IPS DF 4.7 (cell line): ENCODE measurements around the gene SCAPER.
"Not testable (repeated sequence)": the region's sequence is repeated elsewhere in the genome, so short reads cannot be mapped to it uniquely, and the experiment has no call there.

Experiments
- DNase-seq: peaks from one replicate; pipeline ENCODE4 v3.0.0-alpha.2; 2013; ENCODE audit warnings: low spot score; ENCODE audit errors: extremely low read depth

Gene SCAPER

DNA sequence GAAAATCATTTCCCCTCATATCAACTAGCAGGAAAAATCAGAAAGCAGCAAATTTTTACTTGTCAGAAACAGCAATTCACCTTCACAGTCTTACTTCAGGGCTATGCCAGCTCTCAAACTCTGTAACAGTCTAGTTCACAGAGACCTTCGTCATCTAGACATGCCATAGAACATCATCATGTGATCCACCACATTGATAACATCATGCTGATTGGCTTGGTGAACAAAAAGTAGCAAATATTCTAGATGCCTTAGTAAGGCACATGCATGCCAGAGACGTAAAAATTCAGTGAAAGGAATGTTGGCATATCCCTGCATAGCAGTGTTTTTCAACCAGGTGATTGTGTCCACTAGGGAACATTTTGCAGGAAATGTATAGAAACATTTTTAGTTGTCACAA is 8.6 kb upstream of the SCAPER start:
- no peak for DNase-seq

DNA sequence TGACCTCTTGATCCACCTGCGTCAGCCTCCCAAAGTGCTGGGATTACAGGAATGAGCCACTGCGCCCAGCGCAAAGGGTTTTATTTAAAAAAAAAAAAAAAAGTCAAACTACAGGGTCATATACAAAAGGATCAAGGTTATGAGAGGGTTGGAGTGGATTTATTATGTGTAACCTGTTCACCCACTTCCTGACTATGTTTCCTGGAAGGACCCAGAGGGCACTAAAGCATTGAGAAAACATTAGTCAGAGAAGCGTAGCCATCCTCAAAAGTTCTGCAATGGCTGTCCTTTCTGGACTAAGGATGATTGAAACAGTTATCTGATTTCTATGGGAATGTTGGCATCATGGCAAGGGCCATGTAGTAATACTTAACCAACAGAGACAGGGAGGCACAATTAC is 7.3 kb upstream of the SCAPER start:
- no peak for DNase-seq

DNA sequence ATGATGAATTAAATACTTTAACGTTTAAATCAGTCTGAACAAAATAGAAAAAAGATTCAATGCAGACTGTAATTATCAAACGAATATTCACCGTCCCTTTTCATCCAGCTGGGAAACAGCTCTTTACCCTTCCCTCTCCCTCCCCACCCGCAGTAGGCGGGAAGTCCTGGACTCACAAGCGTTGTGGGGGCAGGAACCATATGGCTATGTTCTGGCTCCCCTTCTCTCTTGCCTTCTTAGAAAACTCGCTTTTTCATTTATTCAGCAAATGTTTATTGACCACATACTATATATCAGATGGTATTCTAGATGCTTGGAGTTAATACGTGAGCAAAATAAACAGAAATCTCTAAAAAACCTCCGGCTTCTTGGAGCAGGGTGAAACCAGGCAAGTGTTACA is 715 bp upstream of the SCAPER start:
- DNase-seq, result no peak

DNA sequence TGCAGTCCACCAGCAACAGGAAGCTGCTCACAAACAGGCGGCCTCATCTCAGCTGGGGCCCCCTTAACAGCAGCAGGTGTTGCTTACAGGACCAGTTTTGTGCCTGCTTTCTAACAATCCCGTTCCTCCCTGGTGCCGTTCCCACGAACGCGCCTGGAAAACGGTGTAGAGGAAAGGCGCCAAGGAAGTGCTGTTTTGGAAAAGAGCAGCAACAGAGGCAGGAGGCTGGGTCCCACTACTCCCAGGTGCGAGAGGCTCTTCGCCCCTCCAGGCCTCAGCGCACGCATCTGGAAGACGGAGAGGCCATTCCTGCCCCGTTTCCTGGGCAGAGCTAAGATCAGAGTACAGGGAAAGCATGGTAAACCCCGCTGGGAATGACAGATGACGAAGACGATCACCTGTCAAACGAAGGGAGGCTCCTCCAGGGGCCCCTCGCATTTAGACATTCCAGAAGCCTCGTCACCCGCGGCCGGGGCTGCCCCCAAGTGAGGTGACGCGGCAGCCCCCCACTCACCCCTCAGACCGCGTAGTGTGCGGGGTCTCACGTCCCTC is 603 bp downstream of the SCAPER start:
- no peak for DNase-seq

DNA sequence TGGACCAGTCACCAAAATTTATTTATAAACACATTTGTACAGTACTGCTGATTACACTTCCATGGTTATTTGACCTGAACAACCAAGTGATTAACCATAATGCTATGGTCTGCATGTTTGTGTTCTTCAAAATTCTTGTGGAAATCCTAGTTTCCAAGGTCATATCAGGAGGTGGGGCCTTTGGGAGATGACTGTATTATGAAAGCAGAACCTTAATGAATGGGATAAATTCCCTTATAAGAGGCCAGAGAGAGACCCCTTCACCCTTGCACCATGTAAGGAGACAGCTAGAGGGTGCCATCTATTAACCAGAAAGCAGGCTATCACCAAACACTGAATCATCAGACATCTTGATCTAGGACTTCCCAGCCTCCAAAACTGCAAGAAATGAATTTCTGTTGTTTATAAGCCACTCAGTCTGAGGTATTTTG is 1.9 kb downstream of the SCAPER start:
- DNase-seq, result no peak

DNA sequence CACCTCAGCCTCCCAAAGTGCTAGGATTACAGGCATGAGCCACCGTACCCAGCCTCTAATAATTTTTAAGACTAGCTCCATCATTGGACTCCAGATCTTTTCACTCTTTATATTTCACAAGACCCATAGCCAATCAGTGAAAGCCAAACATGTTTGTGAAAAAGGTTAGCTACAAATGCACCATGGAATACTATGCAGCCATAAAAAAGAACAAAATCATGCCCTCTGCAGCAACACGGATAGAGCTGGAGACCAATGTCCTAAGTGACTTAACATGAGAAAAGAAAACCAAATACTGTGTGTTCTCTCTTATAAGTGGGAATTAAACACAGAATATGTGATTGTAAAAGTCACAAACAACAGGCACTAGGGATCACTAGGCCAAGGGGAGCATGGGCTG is 3.2 kb downstream of the SCAPER start:
- no peak for DNase-seq

DNA sequence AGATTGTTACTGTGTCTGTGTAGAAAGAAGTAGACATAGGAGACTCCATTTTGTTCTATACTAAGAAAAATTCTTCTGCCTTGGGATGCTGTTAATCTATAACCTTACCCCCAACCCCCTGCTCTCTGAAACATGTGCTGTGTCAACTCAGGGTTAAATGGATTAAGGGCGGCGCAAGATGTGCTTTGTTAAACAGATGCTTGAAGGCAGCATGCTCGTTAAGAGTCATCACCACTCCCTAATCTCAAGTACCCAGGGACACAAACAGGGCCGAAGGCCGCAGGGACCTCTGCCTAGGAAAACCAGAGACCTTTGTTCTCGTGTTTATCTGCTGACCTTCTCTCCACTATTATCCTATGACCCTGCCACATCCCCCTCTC is 5.2 kb downstream of the SCAPER start:
- DNase-seq, result not testable (repeated sequence)

DNA sequence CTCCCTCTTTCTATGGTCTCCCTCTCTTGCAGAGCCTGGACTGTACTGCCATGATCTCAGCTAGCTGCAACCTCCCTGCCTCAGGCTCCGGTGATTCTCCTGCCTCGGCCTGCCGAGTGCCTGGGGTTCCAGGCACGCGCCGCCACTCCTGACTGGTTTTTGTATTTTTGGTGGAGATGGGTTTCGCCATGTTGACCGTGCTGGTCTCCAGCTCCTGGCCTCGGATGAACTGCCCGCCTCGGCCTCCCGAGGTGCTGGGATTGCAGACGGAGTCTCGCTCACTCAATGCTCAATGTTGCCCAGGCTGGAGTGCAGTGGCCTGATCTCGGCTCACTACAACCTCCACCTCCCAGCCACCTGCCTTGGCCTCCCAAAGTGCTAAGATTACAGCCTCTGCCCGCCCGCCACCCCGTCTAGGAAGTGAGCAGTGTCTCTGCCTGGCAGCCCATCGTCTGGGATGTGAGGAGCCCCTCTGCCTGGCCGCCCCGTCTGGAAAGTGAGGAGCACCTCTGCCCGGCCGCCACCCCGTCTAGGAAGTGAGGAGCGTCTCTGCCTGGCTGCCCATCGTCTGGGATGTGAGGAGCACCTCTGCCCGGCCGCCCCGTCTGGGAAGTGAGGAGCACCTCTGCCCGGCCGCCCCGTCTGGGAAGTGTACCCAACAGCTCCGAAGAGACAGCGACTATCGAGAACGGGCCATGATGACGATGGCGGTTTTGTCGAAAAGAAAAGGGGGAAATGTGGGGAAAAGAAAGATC is 5.8 kb downstream of the SCAPER start:
- not testable (repeated sequence) for DNase-seq

DNA sequence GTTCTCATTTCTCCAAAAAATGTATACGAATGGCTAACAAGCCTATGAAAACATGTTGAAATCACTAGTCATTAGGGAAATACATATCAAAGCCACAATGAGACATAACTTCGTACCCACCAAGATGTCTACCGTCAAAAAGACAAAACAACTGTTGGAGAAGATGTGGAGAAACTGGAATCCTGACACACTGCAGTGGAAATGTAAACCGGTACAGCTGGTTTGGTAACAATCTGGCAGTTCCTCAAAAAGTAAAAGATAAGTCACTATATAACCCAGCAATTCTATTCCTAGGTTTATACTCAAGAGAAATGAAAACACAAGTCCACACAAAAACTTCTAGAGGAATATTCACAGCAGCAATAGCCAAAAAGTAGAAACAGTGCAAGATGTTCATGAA is 7.0 kb downstream of the SCAPER start:
- DNase-seq, result no peak

DNA sequence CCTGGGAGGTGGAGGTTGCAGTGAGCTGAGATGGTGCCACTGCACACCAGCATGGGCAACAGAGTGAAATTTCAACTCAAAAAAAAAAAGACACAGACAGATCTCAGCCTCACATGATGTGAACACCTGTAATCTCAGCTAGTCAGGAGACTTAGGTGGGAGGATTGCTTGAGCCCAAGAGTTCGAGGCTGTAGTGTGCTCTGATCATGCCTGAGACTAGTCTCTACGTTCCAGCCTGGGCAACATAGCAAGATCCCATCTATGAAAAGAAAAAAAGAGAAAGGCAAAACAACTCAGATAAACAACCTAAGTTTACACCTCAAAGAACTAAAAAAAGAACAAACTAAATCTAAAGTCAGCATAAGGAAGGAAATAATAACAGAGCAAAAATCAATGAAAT is 11.0 kb downstream of the SCAPER start:
- DNase-seq, result no peak

DNA sequence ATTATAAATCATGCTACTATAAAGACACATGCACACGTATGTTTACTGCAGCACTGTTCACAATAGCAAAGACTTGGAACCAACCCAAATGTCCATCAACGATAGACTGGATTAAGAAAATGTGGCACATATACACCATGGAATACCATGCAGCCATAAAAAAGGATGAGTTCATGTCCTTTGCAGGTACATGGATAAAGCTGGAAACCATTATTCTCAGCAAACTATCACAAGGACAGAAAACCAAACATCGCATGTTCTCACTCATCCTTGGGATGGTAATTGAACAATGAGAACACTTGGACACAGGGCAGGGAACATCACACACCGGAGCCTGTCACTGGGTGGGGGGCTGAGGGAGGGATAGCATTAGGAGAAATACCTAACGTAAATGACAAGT is 12.3 kb downstream of the SCAPER start:
- not testable (repeated sequence) for DNase-seq

DNA sequence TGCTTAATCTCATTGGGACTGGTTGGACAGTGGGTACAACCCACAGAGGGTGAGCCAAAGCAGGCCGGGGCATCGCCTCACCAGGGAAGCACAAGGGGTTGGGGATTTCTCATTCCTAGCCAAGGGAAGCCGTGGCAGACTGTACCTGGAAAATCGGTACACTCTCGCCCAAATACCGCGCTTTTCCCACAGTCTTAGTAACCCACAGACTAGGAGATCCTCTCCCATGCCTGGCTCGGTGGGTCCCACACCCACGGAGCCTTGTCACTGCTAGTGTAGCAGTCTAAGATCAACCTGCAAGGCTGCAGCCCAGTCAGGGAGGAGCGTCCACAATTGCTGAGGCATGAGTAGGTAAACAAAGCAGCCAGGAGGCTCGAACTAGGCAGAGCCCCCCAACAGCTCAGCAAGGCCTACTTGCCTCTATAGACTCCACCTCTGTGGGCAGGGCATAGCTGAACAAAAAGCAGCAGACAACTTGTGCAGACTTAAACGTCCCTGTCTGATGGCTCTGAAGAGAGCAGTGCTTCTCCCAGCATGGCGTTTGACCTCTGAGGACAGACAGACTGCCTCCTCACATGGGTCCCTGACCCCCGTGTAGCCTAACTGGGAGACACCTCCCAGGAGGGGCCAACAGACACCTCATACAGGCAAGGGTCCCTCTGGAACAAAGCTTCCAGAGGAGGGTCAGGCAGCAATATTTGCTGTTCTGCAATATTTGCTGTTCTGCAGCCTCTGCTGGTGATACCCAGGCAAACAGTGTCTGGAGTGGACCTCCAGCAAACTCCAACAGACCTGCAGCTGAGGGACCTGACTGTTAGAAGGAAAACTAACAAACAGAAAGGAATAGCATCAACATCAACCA is 17.6 kb downstream of the SCAPER start:
- not testable (repeated sequence) for DNase-seq

DNA sequence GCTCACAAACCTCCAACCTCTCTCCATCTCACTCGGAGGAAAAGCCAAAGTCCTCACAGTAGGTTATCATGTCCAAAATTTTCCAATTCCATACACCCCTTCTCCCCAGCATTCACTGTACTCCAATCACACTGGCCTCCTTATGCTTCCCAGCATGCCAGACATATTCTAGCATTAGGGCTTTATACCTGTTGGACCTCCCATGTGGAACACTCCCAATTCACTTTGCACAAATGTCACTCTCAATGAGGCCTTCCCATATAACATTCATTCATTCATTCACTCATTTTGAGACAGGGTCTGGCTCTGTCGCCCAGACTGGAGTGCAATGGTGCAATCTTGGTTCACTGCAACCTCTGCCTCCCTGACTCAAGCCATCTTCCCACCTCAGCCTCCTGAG is 19.9 kb downstream of the SCAPER start:
- no peak for DNase-seq

DNA sequence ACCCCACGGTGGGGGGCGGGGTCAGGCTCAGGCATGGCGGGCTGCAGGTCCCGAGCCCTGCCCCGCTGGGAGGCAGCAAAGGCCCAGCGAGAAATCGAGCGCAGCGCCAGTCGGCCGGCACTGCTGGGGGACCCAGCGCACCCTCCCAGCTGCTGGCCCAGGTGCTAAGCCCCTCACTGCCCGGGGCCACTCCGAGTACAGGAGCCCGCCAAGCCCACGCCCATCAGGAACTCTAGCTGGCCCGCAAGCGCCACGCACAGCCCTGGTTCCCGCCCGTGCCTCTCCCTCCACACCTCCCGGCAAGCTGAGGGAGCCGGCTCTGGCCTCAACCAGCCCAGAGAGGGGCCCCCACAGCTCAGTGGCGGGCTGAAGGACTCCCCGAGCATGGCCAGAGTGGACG is 29.2 kb downstream of the SCAPER start:
- no peak for DNase-seq

DNA sequence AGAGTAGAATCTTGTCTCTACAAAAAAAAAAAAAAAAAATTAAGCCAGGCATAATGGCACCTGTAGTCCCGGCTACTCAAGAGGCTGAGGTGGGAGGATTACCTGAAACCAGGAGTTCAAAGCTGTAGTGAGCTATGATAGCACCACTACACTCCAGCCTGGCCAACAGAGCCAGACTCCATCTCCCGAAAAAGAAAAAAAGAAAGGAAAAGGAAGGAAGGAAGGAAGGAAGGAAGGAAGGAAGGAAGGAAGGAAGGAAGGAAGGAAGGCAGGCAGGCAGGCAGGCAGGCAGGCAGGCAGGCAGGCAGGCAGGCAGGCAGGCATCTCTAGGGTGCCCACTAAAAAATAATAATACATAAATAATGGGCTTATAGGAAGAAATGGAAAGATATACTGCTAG is 32.1 kb downstream of the SCAPER start:
- not testable (repeated sequence) for DNase-seq

DNA sequence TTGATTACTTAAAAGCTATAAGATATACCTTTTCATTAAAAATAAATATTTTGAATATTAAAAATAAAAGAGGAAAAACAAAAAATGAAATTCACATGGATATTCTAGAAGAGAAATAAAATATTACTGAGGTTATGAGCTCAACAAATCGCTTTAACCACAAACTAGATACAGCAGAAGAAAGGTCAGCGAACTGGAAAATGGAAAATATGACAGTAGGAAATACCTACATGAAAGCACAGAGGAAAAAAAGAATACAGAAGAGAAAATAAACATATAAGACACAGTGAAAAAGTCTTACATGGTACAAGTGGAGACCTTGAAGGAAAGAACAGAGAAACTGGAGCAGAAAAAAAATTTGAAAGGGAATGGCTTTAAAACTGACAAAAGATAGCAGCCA is 33.2 kb downstream of the SCAPER start:
- DNase-seq, result no peak

DNA sequence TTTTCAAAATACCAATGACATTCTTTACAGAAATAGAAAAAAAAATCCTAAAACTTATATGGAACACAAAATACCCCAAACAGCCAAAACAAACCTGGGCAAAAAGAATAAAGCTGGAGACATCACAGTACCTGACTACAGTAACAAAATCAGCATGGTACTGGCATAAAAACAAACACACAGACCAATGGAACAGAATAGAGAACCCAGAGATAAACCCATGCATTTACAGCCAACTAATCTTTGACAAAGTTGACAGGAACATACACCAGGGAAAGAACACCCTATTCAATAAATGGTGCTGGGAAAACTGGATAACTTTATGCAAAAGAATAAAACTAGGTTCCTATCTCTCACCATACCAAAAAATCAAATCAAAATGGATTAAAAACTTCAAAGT is 36.4 kb downstream of the SCAPER start:
- no peak for DNase-seq

DNA sequence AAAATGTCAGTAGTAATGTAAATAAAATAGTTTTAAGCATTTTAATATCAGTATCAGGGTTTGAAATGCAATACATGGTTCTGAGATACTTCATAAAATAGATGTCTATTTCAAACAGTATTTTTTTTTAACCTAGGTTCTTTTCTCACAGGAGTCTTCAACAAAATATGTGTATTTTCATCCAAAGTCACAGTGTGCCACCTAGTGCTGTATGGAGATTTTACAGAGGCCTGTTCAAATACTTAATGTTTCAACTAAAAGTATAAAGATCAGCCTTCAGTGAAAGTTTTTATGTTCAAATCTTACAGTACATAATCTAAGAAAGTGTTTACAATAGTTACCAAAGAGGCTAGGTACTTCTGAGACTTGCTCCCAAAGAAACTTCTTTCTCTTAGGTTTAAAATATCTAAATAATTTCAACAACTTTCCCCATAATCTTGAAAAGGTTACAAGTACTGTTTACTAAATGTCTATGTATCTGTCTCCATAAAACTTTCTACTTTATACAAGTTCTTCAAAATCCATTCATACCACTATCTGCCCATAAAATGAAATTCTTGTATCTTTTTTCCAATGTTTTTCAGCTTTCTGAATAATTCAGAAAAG is 38.3 kb downstream of the SCAPER start:
- no peak for DNase-seq

DNA sequence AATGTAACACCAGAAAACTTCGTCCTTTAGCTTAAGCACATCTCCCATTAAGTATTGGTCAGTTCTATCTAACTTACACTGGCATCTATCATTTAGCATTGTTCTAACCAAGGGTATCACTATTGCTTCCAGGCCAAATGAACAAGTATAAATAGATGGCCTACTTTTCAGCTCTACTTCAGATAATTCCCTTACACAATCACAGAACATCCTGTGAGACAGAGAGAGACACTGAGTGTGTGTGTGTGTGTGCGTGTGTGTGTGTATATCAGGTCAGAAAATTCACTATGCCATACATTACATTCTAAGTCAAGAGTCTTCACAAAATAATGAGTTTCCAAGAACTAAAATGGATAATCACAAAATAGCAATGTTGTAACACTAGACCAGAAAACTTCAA is 39.1 kb downstream of the SCAPER start:
- DNase-seq, result no peak

DNA sequence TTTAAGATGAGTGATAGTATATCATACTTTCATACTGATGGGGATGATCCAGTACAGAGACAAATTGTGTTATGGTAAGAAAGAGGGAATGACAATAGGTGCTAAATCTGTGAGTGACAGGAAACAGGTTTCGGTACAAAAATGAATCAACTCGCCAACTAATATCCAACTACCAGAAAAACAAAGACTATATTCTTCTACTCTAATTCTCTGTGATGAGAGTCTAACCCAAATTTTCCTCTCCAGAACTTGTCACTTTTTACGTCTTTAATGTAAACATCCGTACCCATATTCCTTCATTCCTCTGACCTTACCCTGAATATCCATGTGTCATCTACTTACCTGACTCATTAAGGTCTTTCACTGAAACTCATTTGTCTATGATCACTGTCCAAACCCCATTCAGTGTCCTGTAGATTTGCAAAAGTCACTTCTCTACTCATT is 39.6 kb downstream of the SCAPER start:
- DNase-seq, result no peak

DNA sequence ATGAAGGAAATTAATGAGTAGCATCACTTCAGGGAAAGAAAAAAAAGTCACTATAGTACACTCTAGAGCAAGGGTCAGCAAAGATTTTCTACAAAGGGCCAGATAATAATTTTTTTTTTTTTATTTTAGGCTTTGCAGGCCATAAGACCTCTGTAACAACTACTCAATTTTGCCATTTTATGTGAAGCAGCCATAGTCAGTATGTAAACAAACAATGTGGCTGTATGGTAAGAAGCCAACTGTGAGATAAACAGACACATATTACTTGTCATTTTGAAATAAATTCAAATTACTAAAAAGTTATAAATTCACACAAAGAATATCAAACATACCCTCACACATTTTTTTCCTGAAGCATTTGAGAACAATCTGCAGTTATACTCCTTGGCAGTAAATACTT is 40.6 kb downstream of the SCAPER start:
- no peak for DNase-seq

DNA sequence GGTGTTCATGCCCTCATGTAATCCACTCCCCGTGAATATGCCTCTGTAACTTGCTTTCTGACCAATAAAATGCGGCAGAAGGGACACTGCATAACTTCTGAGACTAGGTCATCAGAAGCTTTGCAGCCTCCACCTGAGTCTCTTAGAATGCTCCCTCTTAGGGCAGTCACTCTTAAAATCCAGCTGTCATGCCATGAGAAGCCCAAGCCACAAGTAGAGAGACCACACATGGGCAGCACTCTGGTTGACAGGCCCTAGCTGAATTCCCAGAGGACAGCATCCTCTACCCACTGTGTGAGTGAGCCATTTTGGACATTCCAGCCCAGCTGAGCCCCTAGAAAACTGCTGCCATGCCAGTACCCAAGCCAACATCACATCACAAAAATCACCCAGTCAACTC is 41.4 kb downstream of the SCAPER start:
- DNase-seq, result no peak
